Lung (tissue), 12 donors: ENCODE results near the gene CCDC40. TPM values are rescaled to one million over a fixed set of nuclear protein-coding genes. Genes with fewer than 3 reads are reported as not detected.

Experiments
- ATAC-seq: fragments of 200-7000 bp; cut with Tn5 transposase; one replicate; pipeline ENCODE4 v1.9.1; 2020; ENCODE audit warnings: moderate number of reproducible peaks; ENCODE audit not compliant: insufficient read depth, low FRiP score
- DNase-seq, 3 donors: peaks; one replicate each; pipeline ENCODE4 v3.0.0-alpha.2; 2013 to 2017
- H3K27ac ChIP-seq, 2 donors: one replicate each; pipeline ENCODE4 v1.5.1; 2013; ENCODE audit warnings: mild to moderate bottlenecking in 2 of 2, moderate library complexity in 2 of 2, control low read depth in 1 of 2, inconsistent platforms in 1 of 2, low read depth in 1 of 2, low read length in 1 of 2
- H3K27me3 ChIP-seq, 3 donors: one replicate each; pipeline ENCODE4 v1.5.1; 2013; ENCODE audit warnings: low read length in 2 of 3; ENCODE audit not compliant: control insufficient read depth in 3 of 3, insufficient read depth in 3 of 3
- H3K36me3 ChIP-seq, 4 donors: one replicate each; pipeline ENCODE4 v1.5.1; 2013; ENCODE audit warnings: low read length in 4 of 4, mild to moderate bottlenecking in 1 of 4, moderate library complexity in 1 of 4; ENCODE audit not compliant: control insufficient read depth in 4 of 4, insufficient read depth in 4 of 4
- H3K4me1 ChIP-seq, 5 donors: one replicate each; pipeline ENCODE4 v1.5.1; 2013; ENCODE audit warnings: low read length in 5 of 5, mild to moderate bottlenecking in 2 of 5, moderate library complexity in 1 of 5; ENCODE audit not compliant: control insufficient read depth in 5 of 5, insufficient read depth in 5 of 5
- H3K4me3 ChIP-seq: one replicate; pipeline ENCODE4 v1.5.1; 2013; ENCODE audit warnings: mild to moderate bottlenecking, control low read depth, moderate library complexity
- H3K9ac ChIP-seq, 2 donors: one replicate each; pipeline ENCODE4 v1.5.1; 2013; ENCODE audit warnings: low read length in 2 of 2, control low read depth in 1 of 2; ENCODE audit not compliant: insufficient read depth in 1 of 2
- H3K9me3 ChIP-seq, 4 donors: one replicate each; pipeline ENCODE4 v1.5.1; 2013; ENCODE audit warnings: low read length in 3 of 4, mild to moderate bottlenecking in 1 of 4, moderate library complexity in 1 of 4; ENCODE audit not compliant: control insufficient read depth in 4 of 4, insufficient read depth in 3 of 4
- WGBS, 2 donors: extraction: QIAGEN DNeasy Blood & Tissue Kit; methylation state at CpG; one replicate each; pipeline ENCODE4 v1.1.7; 2013; 5-methylcytosine and 5-hydroxymethylcytosine counted together
- polyA plus RNA-seq, 2 donors: library from polyadenylated mRNA; stranded (reverse); fragments of 200-250 nt; gene quantifications; one replicate each; pipeline ENCODE4 v1.2.1, GENCODE V29; 2013
- total RNA-seq, 2 donors: library from RNA; depleted of rRNA in 1 of 2; stranded (reverse); fragments of >200 nt in 1 of 2; gene quantifications; one replicate each; pipeline ENCODE4 v1.2.1, GENCODE V29; 2014 to 2021
- TF ChIP-seq, protein P1 (sequence below): IDR thresholded peaks from 2 replicates; pipeline ENCODE4 v1.5.1; 2012; ENCODE audit warnings: mild to moderate bottlenecking; ENCODE audit errors: control extremely low read depth, extremely low read depth
- donor health status: control.
- donor health status: control.
- donor health status: Bipolar disorder and iron deficiency.
- donor health status: healthy.
- donor health status: DM: yes; HTN: yes; CAD: no.

CCDC40 gene
- total and polyA plus RNA-seq, 4 donors = 6.0 to 34.5 (median 7.3) TPM

DNA sequence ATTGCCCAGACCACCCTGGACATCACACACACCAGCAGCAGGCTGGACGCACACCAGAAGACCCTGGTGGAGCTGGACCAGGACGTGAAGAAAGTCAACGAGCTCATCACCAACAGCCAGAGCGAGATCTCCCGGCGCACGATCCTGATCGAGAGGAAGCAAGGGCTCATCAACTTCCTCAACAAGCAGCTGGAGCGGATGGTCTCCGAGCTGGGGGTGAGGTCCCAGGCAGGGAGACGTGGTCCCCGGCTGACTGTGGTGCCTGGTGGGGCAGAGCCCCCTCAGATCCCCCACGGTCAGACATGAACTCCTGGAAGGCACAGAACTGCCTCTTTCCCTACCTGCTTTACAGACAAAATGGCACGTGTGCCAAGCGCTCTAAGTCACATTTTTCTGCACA lies 48.3 kb downstream of the CCDC40 start:
- Histone ChIP-seq H3K9me3 (no peaks in the 10 kb centered on the region), H3K9ac (no peak overlapping the region), H3K4me1 (no peaks in the 10 kb centered on the region), H3K27ac (no peak overlapping the region), H3K36me3 (peaks cover 0 to 1% (median 0%) of the 10 kb centered on the region in 4 donors), H3K4me3 (no peak overlapping the region), H3K27me3 (no peaks in the 10 kb centered on the region)
- DNase-seq (no peak), ATAC-seq (no peak)
- TF ChIP-seq, protein P1, sequence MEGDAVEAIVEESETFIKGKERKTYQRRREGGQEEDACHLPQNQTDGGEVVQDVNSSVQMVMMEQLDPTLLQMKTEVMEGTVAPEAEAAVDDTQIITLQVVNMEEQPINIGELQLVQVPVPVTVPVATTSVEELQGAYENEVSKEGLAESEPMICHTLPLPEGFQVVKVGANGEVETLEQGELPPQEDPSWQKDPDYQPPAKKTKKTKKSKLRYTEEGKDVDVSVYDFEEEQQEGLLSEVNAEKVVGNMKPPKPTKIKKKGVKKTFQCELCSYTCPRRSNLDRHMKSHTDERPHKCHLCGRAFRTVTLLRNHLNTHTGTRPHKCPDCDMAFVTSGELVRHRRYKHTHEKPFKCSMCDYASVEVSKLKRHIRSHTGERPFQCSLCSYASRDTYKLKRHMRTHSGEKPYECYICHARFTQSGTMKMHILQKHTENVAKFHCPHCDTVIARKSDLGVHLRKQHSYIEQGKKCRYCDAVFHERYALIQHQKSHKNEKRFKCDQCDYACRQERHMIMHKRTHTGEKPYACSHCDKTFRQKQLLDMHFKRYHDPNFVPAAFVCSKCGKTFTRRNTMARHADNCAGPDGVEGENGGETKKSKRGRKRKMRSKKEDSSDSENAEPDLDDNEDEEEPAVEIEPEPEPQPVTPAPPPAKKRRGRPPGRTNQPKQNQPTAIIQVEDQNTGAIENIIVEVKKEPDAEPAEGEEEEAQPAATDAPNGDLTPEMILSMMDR = no peak
- WGBS, 2 donors = 84 to 90% methylated on average over 15 of the region's 15 CpGs

DNA sequence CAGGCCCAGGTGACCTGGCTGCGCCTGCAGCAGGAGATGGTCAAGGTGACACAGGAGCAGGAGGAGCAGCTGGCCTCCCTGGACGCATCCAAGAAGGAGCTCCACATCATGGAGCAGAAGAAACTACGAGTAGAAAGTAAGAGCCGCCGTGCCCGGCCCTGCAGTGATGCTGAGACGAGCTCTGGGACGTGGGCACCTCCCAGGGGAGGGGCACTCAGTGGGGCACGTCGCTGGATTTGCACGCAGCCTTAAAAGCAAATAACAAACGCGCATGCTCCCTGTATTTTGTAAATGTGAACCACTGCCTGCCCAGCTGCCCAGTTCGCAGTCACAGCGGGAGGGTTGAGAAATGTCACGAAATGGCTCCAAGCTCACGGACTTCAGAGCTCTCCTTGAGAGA lies 49.6 kb downstream of the CCDC40 start:
- H3K27ac ChIP-seq = no peak overlapping the region
- WGBS, 2 donors = 86 to 89% methylated on average over 17 of the region's 17 CpGs
- H3K4me3 ChIP-seq = no peak overlapping the region
- no peaks in the 10 kb centered on the region for H3K27me3 ChIP-seq
- no peaks in the 10 kb centered on the region for H3K9me3 ChIP-seq
- TF ChIP-seq, protein P1 = no peak
- DNase-seq (no peak), ATAC-seq (no peak)
- H3K9ac ChIP-seq = no peak overlapping the region
- H3K4me1 ChIP-seq = no peaks in the 10 kb centered on the region
- peaks cover 0 to 3% (median 0%) of the 10 kb centered on the region in 4 donors for H3K36me3 ChIP-seq

- Histone ChIP-seq H3K4me3 (no peak overlapping the region), H3K9ac (no peak overlapping the region), H3K9me3 (no peaks in the 10 kb centered on the region), H3K27me3 (no peaks in the 10 kb centered on the region), H3K4me1 (no peaks in the 10 kb centered on the region), H3K36me3 (peaks cover 0 to 3% (median 0%) of the 10 kb centered on the region in 4 donors), H3K27ac (no peak overlapping the region)
- TF ChIP-seq, protein P1 = no peak
- DNase-seq (no peak), ATAC-seq (no peak)
- WGBS, 2 donors = 91 to 92% methylated on average over 11 of the region's 11 CpGs
Measured at GRCh38 chr17:80086616-80087015, 50.2 kb downstream of the CCDC40 start.
